Measurements from ENCODE around the gene DGKG. TPM values are rescaled to one million over a fixed set of nuclear protein-coding genes. Genes with fewer than 3 reads are reported as not detected.

The DGKG gene
- total and polyA plus RNA-seq, 9 of the 15 experiments (the other 6 are each of a cell fraction or from before 2014, with no cell fraction given) = 0.01 to 0.36 (median 0.15) TPM

GRCh38 chr3:186173224-186173815, 188.7 kb downstream of the DGKG start (continued):
- TF ChIP-seq ZHX1 (conservative IDR thresholded peaks at IDR 0.05; ENCODE audit: low read length) = no peak
- TF ChIP-seq MED1 (CRISPR knock-in tag; IDR thresholded peaks at IDR 0.05; ENCODE audit: borderline replicate concordance) = no peak

- H3K9ac ChIP-seq (ENCODE audit: insufficient read depth in 1 of 2, low read depth in 2 of 2, low read length in 2 of 2) = no peak overlapping the region
- WGBS (ENCODE audit: insufficient coverage, low coverage, missing lambda C conversion rate) = 3% methylated on average over 2 of the region's 2 CpGs
- H3K27me3 ChIP-seq (ENCODE audit: control insufficient read depth in 2 of 2, insufficient read depth in 2 of 2, low read length in 2 of 2) = peaks cover 14 to 32% of the 10 kb centered on the region in 2 experiments; a peak in 3 of 5 replicates
- DNase-seq (ENCODE audit: extremely low read depth in 1 of 4, low spot score in 3 of 4) (no peak), ATAC-seq (no peak), FAIRE-seq (no peak)
- CTCF ChIA-PET (ENCODE audit: low intra/inter-chr PET ratio) = no interaction called here
- no TSS peak for BruUV-seq (replicated peaks)
- no peaks in the 10 kb centered on the region for H3K9me1 ChIP-seq (ENCODE audit: control insufficient read depth, insufficient read depth, low read length)
- no peak overlapping the region for H3K27ac ChIP-seq (ENCODE audit: extremely low read depth, low read depth, low read length)
- H3K36me3 ChIP-seq (ENCODE audit: control insufficient read depth, insufficient read depth, low read length) = no peaks in the 10 kb centered on the region
- in situ Hi-C loops (cut with MboI) (no loop called here), intact Hi-C loops (cut with micrococcal nuclease) (no loop called here)
- no peaks in the 10 kb centered on the region for H3K4me1 ChIP-seq (replicated peaks in 1 of 2; ENCODE audit: control insufficient read depth in 2 of 2, insufficient read depth in 2 of 2, low read length in 2 of 2)
- POLR2A ChIA-PET = no interaction called here
- H3K4me3 ChIP-seq = no peak overlapping the region
- H3K4me2 ChIP-seq (ENCODE audit: insufficient read depth, low read length) = no peak overlapping the region
- H3K79me2 ChIP-seq (ENCODE audit: control insufficient read depth, insufficient read depth, low read length) = no peaks in the 10 kb centered on the region
- no peak overlapping the region for H2AFZ ChIP-seq (ENCODE audit: low read depth, low read length)
- no peaks in the 10 kb centered on the region for H3K9me3 ChIP-seq (replicated peaks; ENCODE audit: control insufficient read depth, insufficient read depth, low read depth, low read length)
- H4K20me1 ChIP-seq (replicated peaks; ENCODE audit: control insufficient read depth, insufficient read depth, low read length) = no peaks in the 10 kb centered on the region; the same call in 1 of the 2 replicates
- TF ChIP-seq POLR3A (IDR thresholded peaks at IDR 0.05; ENCODE audit: borderline replicate concordance, extremely low read depth, insufficient read depth, insufficient read length) (no peak), POLR3G (IDR thresholded peaks at IDR 0.05; ENCODE audit: extremely low read depth, insufficient read length, insufficient replicate concordance) (no peak), NCOA6 (IDR thresholded peaks at IDR 0.05) (no peak), SRSF7 (optimal IDR thresholded peaks at IDR 0.05; ENCODE audit: low read depth, low read length) (no peak), DMBX1 (CRISPR knock-in tag; IDR thresholded peaks at IDR 0.05; ENCODE audit: borderline replicate concordance) (no peak), POLR2AphosphoS5 (IDR thresholded peaks at IDR 0.05; ENCODE audit: control insufficient read depth, insufficient read depth, low read depth, low read length) (no peak), IRF9 (tag; IDR thresholded peaks at IDR 0.05) (no peak)
Measured at GRCh38 chr3:186172353-186172752, 189.7 kb downstream of the DGKG start.
